ENCODE results near the gene ADGRG2.
"Not testable (repeated sequence)": the region's sequence is repeated elsewhere in the genome, so short reads cannot be mapped to it uniquely, and the experiment has no call there.

Gene ADGRG2

GRCh38 chrX:19075754-19076153 lies 46.5 kb downstream of the ADGRG2 start:
- no peak overlapping the region for H2BK120ac ChIP-seq (ENCODE audit: low read depth, low read length)
- H3K56ac ChIP-seq (ENCODE audit: low read length): no peak overlapping the region
- H3K4me3 ChIP-seq (ENCODE audit: low read length): no peak overlapping the region
- no peak overlapping the region for H4K5ac ChIP-seq (ENCODE audit: low read length)
- no peak overlapping the region for H3K4ac ChIP-seq (ENCODE audit: low read depth, low read length)
- no peak overlapping the region for H3K18ac ChIP-seq (ENCODE audit: low read length)
- no peak overlapping the region for H4K8ac ChIP-seq (ENCODE audit: low read depth, low read length)
- no peak overlapping the region for H3K4me2 ChIP-seq (ENCODE audit: low read length)
- no peaks in the 10 kb centered on the region for H3K27me3 ChIP-seq (ENCODE audit: insufficient read depth, low read length, poor library complexity)
- no peak overlapping the region for H3K23ac ChIP-seq (ENCODE audit: low read length)
- H3K9ac ChIP-seq (ENCODE audit: low read length): no peak overlapping the region
- no peaks in the 10 kb centered on the region for H3K4me1 ChIP-seq (ENCODE audit: control insufficient read depth, low read depth, low read length)
- H2BK15ac ChIP-seq (replicated peaks; ENCODE audit: low read depth): no peak overlapping the region
- no peaks in the 10 kb centered on the region for H3K79me2 ChIP-seq (ENCODE audit: control insufficient read depth, insufficient read depth, low read length)
- H3K27ac ChIP-seq (ENCODE audit: low read depth, low read length): no peak overlapping the region
- H3K36me3 ChIP-seq (ENCODE audit: control insufficient read depth, insufficient read depth, low read length): no peaks in the 10 kb centered on the region
- H2BK5ac ChIP-seq (ENCODE audit: low read length): no peak overlapping the region
- no peaks in the 10 kb centered on the region for H3K79me1 ChIP-seq (ENCODE audit: low read length)
- DNase-seq: no peak
- H2AK5ac ChIP-seq (ENCODE audit: low read length): no peak overlapping the region

GRCh38 chrX:19072372-19072771 lies 49.9 kb downstream of the ADGRG2 start:
- no peaks in the 10 kb centered on the region for H3K79me1 ChIP-seq (ENCODE audit: low read length)
- no peak overlapping the region for H4K8ac ChIP-seq (ENCODE audit: low read depth, low read length)
- H2BK120ac ChIP-seq (ENCODE audit: low read depth, low read length): no peak overlapping the region
- no peak overlapping the region for H4K5ac ChIP-seq (ENCODE audit: low read length)
- no peak overlapping the region for H3K18ac ChIP-seq (ENCODE audit: low read length)
- H2AK5ac ChIP-seq (ENCODE audit: low read length): no peak overlapping the region
- WGBS (ENCODE audit: extremely low coverage, insufficient coverage, low lambda C conversion rate): no CpG with 5 or more reads among the region's 3 CpGs
- no peaks in the 10 kb centered on the region for H3K79me2 ChIP-seq (ENCODE audit: control insufficient read depth, insufficient read depth, low read length)
- no peak overlapping the region for H2BK15ac ChIP-seq (replicated peaks; ENCODE audit: low read depth)
- H3K4ac ChIP-seq (ENCODE audit: low read depth, low read length): no peak overlapping the region
- no peak for DNase-seq
- H3K36me3 ChIP-seq (ENCODE audit: control insufficient read depth, insufficient read depth, low read length): no peaks in the 10 kb centered on the region
- H3K56ac ChIP-seq (ENCODE audit: low read length): no peak overlapping the region
- no peaks in the 10 kb centered on the region for H3K27me3 ChIP-seq (ENCODE audit: insufficient read depth, low read length, poor library complexity)
- no peak overlapping the region for H3K27ac ChIP-seq (ENCODE audit: low read depth, low read length)
- no peak overlapping the region for H3K4me3 ChIP-seq (ENCODE audit: low read length)
- no peak overlapping the region for H3K4me2 ChIP-seq (ENCODE audit: low read length)
- H3K9ac ChIP-seq (ENCODE audit: low read length): no peak overlapping the region
- no peak overlapping the region for H3K23ac ChIP-seq (ENCODE audit: low read length)
- H2BK5ac ChIP-seq (ENCODE audit: low read length): no peak overlapping the region
- H3K4me1 ChIP-seq (ENCODE audit: control insufficient read depth, low read depth, low read length): no peaks in the 10 kb centered on the region

DNA sequence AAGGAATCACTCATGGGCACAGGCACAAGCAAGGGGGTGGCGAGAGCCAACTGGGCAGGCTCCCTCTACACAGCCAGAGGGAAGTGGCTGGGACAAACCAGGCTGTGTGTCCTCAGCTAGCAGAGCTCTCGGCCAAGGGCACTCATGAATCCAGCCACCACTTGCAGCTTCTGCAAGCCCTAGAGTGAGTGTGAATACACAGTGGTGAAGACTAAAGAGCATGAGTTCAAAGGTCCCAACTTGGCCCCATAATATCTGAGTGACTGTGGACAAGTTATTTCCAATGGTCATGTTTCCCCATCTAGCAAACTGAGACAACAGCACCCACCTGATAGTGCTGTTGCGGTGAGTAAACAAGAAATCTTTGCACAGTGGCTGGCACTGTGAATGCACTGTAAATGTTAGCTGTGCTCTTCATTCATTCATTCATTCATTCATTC lies 51.7 kb downstream of the ADGRG2 start:
- H3K79me2 ChIP-seq (ENCODE audit: control insufficient read depth, insufficient read depth, low read length): no peaks in the 10 kb centered on the region
- H3K4me3 ChIP-seq (ENCODE audit: low read length): no peak overlapping the region
- no peak overlapping the region for H3K4me2 ChIP-seq (ENCODE audit: low read length)
- no peak overlapping the region for H3K23ac ChIP-seq (ENCODE audit: low read length)
- no peak overlapping the region for H4K8ac ChIP-seq (ENCODE audit: low read depth, low read length)
- no peaks in the 10 kb centered on the region for H3K27me3 ChIP-seq (ENCODE audit: insufficient read depth, low read length, poor library complexity)
- H2BK15ac ChIP-seq (replicated peaks; ENCODE audit: low read depth): no peak overlapping the region
- H3K4ac ChIP-seq (ENCODE audit: low read depth, low read length): no peak overlapping the region
- H2BK120ac ChIP-seq (ENCODE audit: low read depth, low read length): no peak overlapping the region
- H3K18ac ChIP-seq (ENCODE audit: low read length): no peak overlapping the region
- H3K56ac ChIP-seq (ENCODE audit: low read length): no peak overlapping the region
- no peak overlapping the region for H2BK5ac ChIP-seq (ENCODE audit: low read length)
- no CpG with 5 or more reads among the region's 3 CpGs for WGBS (ENCODE audit: extremely low coverage, insufficient coverage, low lambda C conversion rate)
- no peak overlapping the region for H2AK5ac ChIP-seq (ENCODE audit: low read length)
- H3K79me1 ChIP-seq (ENCODE audit: low read length): no peaks in the 10 kb centered on the region
- no peaks in the 10 kb centered on the region for H3K36me3 ChIP-seq (ENCODE audit: control insufficient read depth, insufficient read depth, low read length)
- H3K9ac ChIP-seq (ENCODE audit: low read length): no peak overlapping the region
- no peak overlapping the region for H3K27ac ChIP-seq (ENCODE audit: low read depth, low read length)
- no peak overlapping the region for H4K5ac ChIP-seq (ENCODE audit: low read length)
- no peaks in the 10 kb centered on the region for H3K4me1 ChIP-seq (ENCODE audit: control insufficient read depth, low read depth, low read length)
- no peak for DNase-seq

DNA sequence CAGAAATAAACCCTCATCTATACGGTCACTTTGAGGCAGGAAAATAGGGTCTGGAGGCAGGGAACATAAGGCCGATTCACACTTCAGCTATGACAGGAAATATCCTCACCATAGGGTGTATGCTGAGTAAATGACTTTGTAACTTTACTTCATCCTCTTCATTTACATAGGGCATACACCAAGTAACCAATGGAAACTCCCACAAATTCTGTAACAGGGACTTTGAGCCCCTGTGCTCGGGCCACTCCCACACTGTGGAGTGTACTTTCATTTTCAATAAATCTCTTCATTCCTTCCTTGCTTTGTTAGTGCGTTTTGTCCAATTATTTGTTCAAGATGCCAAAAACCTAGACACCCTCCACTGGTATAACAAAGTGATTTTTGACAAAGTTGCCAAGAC lies 55.3 kb downstream of the ADGRG2 start:
- not testable (repeated sequence) for H3K36me3 ChIP-seq (ENCODE audit: control insufficient read depth, insufficient read depth, low read length); H3K4me3 ChIP-seq (ENCODE audit: low read length); H3K56ac ChIP-seq (ENCODE audit: low read length); H2BK15ac ChIP-seq (replicated peaks; ENCODE audit: low read depth); H2AK5ac ChIP-seq (ENCODE audit: low read length); H2BK120ac ChIP-seq (ENCODE audit: low read depth, low read length); H3K27ac ChIP-seq (ENCODE audit: low read depth, low read length); H4K5ac ChIP-seq (ENCODE audit: low read length); H2BK5ac ChIP-seq (ENCODE audit: low read length); H3K27me3 ChIP-seq (ENCODE audit: insufficient read depth, low read length, poor library complexity); H3K4ac ChIP-seq (ENCODE audit: low read depth, low read length); H4K8ac ChIP-seq (ENCODE audit: low read depth, low read length); H3K23ac ChIP-seq (ENCODE audit: low read length); H3K79me1 ChIP-seq (ENCODE audit: low read length); H3K9ac ChIP-seq (ENCODE audit: low read length); H3K4me1 ChIP-seq (ENCODE audit: control insufficient read depth, low read depth, low read length); H3K79me2 ChIP-seq (ENCODE audit: control insufficient read depth, insufficient read depth, low read length); DNase-seq; H3K18ac ChIP-seq (ENCODE audit: low read length); H3K4me2 ChIP-seq (ENCODE audit: low read length)
- no CpG with 5 or more reads among the region's 4 CpGs for WGBS (ENCODE audit: extremely low coverage, insufficient coverage, low lambda C conversion rate)

- no peak for DNase-seq
- no peak overlapping the region for H3K27ac ChIP-seq (ENCODE audit: low read depth, low read length)
- no peak overlapping the region for H2BK120ac ChIP-seq (ENCODE audit: low read depth, low read length)
- no peaks in the 10 kb centered on the region for H3K79me1 ChIP-seq (ENCODE audit: low read length)
- H3K18ac ChIP-seq (ENCODE audit: low read length): no peak overlapping the region
- H4K5ac ChIP-seq (ENCODE audit: low read length): no peak overlapping the region
- no peak overlapping the region for H3K56ac ChIP-seq (ENCODE audit: low read length)
- H4K8ac ChIP-seq (ENCODE audit: low read depth, low read length): no peak overlapping the region
- WGBS (ENCODE audit: extremely low coverage, insufficient coverage, low lambda C conversion rate): no CpG with 5 or more reads among the region's 5 CpGs
- no peak overlapping the region for H2BK15ac ChIP-seq (replicated peaks; ENCODE audit: low read depth)
- H3K4ac ChIP-seq (ENCODE audit: low read depth, low read length): no peak overlapping the region
- H2BK5ac ChIP-seq (ENCODE audit: low read length): no peak overlapping the region
- H3K27me3 ChIP-seq (ENCODE audit: insufficient read depth, low read length, poor library complexity): no peaks in the 10 kb centered on the region
- no peak overlapping the region for H2AK5ac ChIP-seq (ENCODE audit: low read length)
- H3K4me3 ChIP-seq (ENCODE audit: low read length): no peak overlapping the region
- H3K9ac ChIP-seq (ENCODE audit: low read length): no peak overlapping the region
- no peaks in the 10 kb centered on the region for H3K36me3 ChIP-seq (ENCODE audit: control insufficient read depth, insufficient read depth, low read length)
- no peaks in the 10 kb centered on the region for H3K79me2 ChIP-seq (ENCODE audit: control insufficient read depth, insufficient read depth, low read length)
- peaks cover 2% of the 10 kb centered on the region for H3K4me1 ChIP-seq (ENCODE audit: control insufficient read depth, low read depth, low read length)
- H3K4me2 ChIP-seq (ENCODE audit: low read length): no peak overlapping the region
- no peak overlapping the region for H3K23ac ChIP-seq (ENCODE audit: low read length)
These were observed 56.7 kb downstream of the ADGRG2 start for GRCh38 chrX:19065535-19065934.

DNA sequence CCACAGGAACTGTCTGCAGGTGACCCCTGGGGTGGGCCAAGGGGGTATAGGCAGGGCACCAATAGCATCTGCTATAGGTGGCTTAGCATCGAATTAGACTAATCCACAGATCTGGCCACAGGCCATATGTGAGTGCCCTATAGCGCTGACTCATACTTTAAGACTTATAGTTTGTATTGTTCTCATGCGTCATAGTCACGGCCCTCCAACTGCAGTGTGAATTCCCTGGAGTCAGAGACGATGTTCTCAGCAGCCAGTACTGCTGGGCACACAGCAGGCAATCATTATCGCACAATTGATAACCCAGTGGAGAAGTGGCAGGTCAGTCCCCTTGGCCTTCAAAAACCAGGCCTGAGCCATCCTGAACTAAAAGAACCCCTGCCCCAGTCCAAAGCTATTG lies 58.1 kb downstream of the ADGRG2 start:
- H3K27me3 ChIP-seq (ENCODE audit: insufficient read depth, low read length, poor library complexity): no peaks in the 10 kb centered on the region
- H4K5ac ChIP-seq (ENCODE audit: low read length): no peak overlapping the region
- H3K27ac ChIP-seq (ENCODE audit: low read depth, low read length): no peak overlapping the region
- H3K79me1 ChIP-seq (ENCODE audit: low read length): no peaks in the 10 kb centered on the region
- H3K18ac ChIP-seq (ENCODE audit: low read length): no peak overlapping the region
- WGBS (ENCODE audit: extremely low coverage, insufficient coverage, low lambda C conversion rate): no CpG with 5 or more reads among the region's 6 CpGs
- H2BK120ac ChIP-seq (ENCODE audit: low read depth, low read length): no peak overlapping the region
- H3K23ac ChIP-seq (ENCODE audit: low read length): no peak overlapping the region
- no peak overlapping the region for H3K9ac ChIP-seq (ENCODE audit: low read length)
- H2BK5ac ChIP-seq (ENCODE audit: low read length): no peak overlapping the region
- no peaks in the 10 kb centered on the region for H3K79me2 ChIP-seq (ENCODE audit: control insufficient read depth, insufficient read depth, low read length)
- H3K36me3 ChIP-seq (ENCODE audit: control insufficient read depth, insufficient read depth, low read length): no peaks in the 10 kb centered on the region
- H3K4me2 ChIP-seq (ENCODE audit: low read length): no peak overlapping the region
- no peak overlapping the region for H4K8ac ChIP-seq (ENCODE audit: low read depth, low read length)
- no peak overlapping the region for H3K56ac ChIP-seq (ENCODE audit: low read length)
- H2BK15ac ChIP-seq (replicated peaks; ENCODE audit: low read depth): no peak overlapping the region
- DNase-seq: peak; percentile 70
- H2AK5ac ChIP-seq (ENCODE audit: low read length): no peak overlapping the region
- H3K4ac ChIP-seq (ENCODE audit: low read depth, low read length): no peak overlapping the region
- no peak overlapping the region for H3K4me3 ChIP-seq (ENCODE audit: low read length)
- peaks cover 2% of the 10 kb centered on the region for H3K4me1 ChIP-seq (ENCODE audit: control insufficient read depth, low read depth, low read length)
